Measurements from ENCODE around the gene CDC27. TPM values are rescaled to one million over a fixed set of nuclear protein-coding genes. Genes with fewer than 3 reads are reported as not detected.

CDC27 gene
- total RNA-seq, 2 donors from 2014 or later = 66.0 to 69.2 TPM

DNA sequence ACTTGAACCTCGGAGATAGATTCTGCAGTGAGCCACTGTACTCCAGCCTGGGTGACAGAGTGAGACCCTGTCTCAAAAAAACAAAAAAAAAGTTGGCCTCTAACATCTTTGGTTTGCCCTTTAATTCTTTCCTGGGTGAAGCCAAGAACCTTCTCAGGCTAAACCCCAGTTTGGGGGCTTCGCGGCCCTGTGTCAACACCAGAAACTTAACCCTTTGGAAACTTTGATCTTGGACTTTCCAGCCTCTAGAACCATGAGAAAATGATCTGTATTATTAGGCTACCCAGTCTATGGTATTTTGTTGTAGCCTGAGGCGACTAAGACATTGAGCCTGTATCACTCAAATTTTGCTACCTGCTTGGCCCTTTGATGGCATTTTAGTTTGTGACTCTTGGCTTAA, 86.2 kb downstream of the CDC27 start:
- H3K27ac ChIP-seq = no peak overlapping the region

DNA sequence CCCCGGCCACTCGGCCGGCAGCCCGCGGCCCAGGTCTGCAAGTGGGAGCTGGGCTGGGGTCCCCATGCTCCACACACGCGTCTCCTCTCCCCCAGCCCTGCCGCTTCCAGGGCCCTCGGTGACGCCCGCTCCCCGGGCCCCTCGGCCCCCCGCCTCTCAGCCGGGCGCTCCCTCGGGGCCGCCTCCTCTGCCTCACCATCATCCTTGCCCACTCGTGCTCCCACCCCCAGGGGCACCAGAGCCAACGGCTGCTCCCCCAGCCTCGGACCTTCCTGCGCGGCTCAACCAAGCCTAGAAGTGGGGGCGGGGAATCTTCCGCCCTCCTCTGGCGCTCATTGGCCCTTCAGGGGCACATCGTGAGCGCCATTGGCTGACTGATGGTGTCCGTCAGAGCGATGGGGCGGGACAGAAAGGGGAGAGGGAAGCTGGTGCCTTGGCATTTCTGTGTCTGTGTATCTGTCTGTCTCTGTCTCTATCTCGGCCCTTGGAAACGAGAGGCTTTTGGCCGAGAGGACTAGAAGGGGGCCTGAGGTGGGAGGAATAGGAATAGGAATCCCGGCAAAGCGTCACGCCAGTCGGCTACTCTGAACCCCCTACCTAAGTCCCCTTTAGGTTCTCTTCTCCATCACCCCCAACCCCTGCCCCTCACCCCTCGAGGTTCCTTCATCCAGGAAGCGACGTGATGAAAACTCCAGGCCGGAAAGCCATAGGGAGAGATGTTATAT, 88.9 kb downstream of the CDC27 start:
- Histone ChIP-seq H3K27me3 (replicated peaks; ENCODE audit: insufficient read depth) (no peaks in the 10 kb centered on the region), H3K27ac (peak overlapping the region; percentile 66 to 69), H3K4me3 (peak overlapping the region; percentile 81), H3K9me3 (no peaks in the 10 kb centered on the region), H3K36me3 (no peaks in the 10 kb centered on the region), H3K4me1 (ENCODE audit: control insufficient read depth in 1 of 2, low read depth in 2 of 2) (peaks cover 16 to 23% of the 10 kb centered on the region in 2 donors)
- peak; percentile 90 for ATAC-seq (ENCODE audit: insufficient number of reproducible peaks, low FRiP score, low read depth)
- TF ChIP-seq, protein P1, sequence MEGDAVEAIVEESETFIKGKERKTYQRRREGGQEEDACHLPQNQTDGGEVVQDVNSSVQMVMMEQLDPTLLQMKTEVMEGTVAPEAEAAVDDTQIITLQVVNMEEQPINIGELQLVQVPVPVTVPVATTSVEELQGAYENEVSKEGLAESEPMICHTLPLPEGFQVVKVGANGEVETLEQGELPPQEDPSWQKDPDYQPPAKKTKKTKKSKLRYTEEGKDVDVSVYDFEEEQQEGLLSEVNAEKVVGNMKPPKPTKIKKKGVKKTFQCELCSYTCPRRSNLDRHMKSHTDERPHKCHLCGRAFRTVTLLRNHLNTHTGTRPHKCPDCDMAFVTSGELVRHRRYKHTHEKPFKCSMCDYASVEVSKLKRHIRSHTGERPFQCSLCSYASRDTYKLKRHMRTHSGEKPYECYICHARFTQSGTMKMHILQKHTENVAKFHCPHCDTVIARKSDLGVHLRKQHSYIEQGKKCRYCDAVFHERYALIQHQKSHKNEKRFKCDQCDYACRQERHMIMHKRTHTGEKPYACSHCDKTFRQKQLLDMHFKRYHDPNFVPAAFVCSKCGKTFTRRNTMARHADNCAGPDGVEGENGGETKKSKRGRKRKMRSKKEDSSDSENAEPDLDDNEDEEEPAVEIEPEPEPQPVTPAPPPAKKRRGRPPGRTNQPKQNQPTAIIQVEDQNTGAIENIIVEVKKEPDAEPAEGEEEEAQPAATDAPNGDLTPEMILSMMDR (IDR thresholded peaks at IDR 0.05) = no peak
- peak; percentile 75 for DNase-seq (ENCODE audit: low spot score)

More for the DNA sequence above, 86.2 kb downstream of the CDC27 start:
- no peaks in the 10 kb centered on the region for H3K9me3 ChIP-seq
- H3K27me3 ChIP-seq (replicated peaks; ENCODE audit: insufficient read depth) = no peaks in the 10 kb centered on the region
- TF ChIP-seq, protein P1 (IDR thresholded peaks at IDR 0.05) = no peak
- no peak for DNase-seq (ENCODE audit: low spot score)
- no peak for ATAC-seq (ENCODE audit: insufficient number of reproducible peaks, low FRiP score, low read depth)
- no peak overlapping the region for H3K4me3 ChIP-seq
- no peaks in the 10 kb centered on the region for H3K36me3 ChIP-seq
- peaks cover 11 to 15% of the 10 kb centered on the region in 2 donors for H3K4me1 ChIP-seq (ENCODE audit: control insufficient read depth in 1 of 2, low read depth in 2 of 2)

DNA sequence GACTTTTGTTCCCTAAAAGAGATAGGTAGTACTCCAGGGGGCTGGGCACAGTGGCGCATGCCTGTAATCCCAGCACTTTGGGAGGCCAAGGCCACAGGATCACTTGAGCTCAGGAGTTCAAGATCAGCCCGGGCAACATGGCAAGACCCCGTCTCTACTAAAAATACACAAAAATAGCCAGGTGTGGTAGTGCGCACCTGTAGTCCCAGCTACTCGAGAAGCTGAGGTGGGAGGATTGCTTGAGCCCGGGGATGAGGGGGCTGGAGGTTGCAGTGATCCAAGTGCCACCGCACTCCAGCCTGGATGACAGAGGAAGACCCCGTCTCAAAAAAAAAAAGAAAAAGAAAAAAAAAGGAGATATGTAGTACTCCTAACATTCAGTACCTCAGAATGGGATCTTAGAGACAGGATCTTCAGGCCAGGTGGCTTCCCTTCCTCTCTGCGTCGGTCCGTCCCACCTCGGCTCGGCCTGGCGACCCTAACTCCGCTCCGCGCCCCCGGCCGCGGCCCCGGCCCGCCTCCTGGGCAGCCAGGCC, 89.6 kb downstream of the CDC27 start:
- Histone ChIP-seq H3K36me3 (no peaks in the 10 kb centered on the region), H3K4me3 (peak overlapping the region; percentile 81), H3K27ac (peak overlapping the region; percentile 66 to 69), H3K9me3 (no peaks in the 10 kb centered on the region), H3K27me3 (replicated peaks; ENCODE audit: insufficient read depth) (no peaks in the 10 kb centered on the region), H3K4me1 (ENCODE audit: control insufficient read depth in 1 of 2, low read depth in 2 of 2) (peaks cover 16 to 23% of the 10 kb centered on the region in 2 donors)
- no peak for DNase-seq (ENCODE audit: low spot score)
- ATAC-seq (ENCODE audit: insufficient number of reproducible peaks, low FRiP score, low read depth) = no peak
- TF ChIP-seq, protein P1 (IDR thresholded peaks at IDR 0.05) = no peak

DNA sequence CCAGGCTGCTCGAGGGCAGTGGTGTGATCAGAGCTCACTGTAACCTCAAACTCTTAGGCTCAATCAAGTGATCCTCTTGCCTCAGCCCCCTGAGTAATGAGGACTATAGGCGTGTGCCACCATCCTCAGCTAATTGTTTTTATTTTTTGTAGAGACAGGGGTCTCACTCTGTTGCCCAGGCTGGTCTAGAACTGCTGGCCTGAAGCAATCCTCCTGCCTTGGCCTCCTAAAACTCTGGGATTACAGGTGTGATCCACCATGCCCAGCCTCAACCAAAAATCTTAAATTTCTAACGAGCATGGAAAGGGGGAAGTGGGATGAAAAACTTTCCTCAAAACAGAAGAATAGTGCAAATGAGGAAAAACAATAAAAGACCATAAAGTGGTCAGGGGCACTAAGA, 92.8 kb downstream of the CDC27 start:
- TF ChIP-seq, protein P1 (IDR thresholded peaks at IDR 0.05) = no peak
- Histone ChIP-seq H3K4me1 (ENCODE audit: control insufficient read depth in 1 of 2, low read depth in 2 of 2) (peaks cover 16 to 23% of the 10 kb centered on the region in 2 donors), H3K36me3 (no peaks in the 10 kb centered on the region)

DNA sequence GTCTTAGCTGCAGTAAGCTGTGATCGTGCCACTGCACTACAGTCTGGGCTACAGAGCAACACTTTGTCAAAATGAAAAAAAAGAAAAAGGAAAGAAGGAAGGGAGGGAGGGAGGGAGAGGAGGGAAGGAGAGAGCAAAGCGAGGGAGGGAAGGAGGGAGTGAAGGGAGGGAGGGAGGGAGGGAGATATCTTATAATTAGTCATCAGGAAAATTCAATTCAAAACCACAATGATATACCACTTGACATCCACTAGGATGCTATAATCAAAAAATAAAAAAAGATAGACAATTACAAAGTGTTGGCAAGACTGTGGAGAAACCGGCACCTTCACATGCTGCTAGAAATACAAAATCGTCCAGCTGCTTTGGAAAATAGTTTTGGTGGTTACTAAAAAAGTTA, 93.8 kb downstream of the CDC27 start:
- Histone ChIP-seq H3K4me3 (no peak overlapping the region), H3K27ac (no peak overlapping the region)

More for the DNA sequence above, 92.8 kb downstream of the CDC27 start:
- no peaks in the 10 kb centered on the region for H3K9me3 ChIP-seq
- H3K27me3 ChIP-seq (replicated peaks; ENCODE audit: insufficient read depth) = no peaks in the 10 kb centered on the region
- DNase-seq (ENCODE audit: low spot score) (no peak), ATAC-seq (ENCODE audit: insufficient number of reproducible peaks, low FRiP score, low read depth) (no peak)
- no peak overlapping the region for H3K27ac ChIP-seq
- H3K4me3 ChIP-seq = no peak overlapping the region

More for the DNA sequence above, 93.8 kb downstream of the CDC27 start:
- Histone ChIP-seq H3K9me3 (no peaks in the 10 kb centered on the region), H3K4me1 (ENCODE audit: control insufficient read depth in 1 of 2, low read depth in 2 of 2) (peaks cover 16 to 28% of the 10 kb centered on the region in 2 donors), H3K27me3 (replicated peaks; ENCODE audit: insufficient read depth) (no peaks in the 10 kb centered on the region), H3K36me3 (no peaks in the 10 kb centered on the region)
- ATAC-seq (ENCODE audit: insufficient number of reproducible peaks, low FRiP score, low read depth) = no peak
- TF ChIP-seq, protein P1 (IDR thresholded peaks at IDR 0.05) = no peak
- DNase-seq (ENCODE audit: low spot score) = no peak

Data from thoracic aorta (tissue), 2 donors.